Measurements from ENCODE around the gene MCF2L. TPM values are rescaled to one million over a fixed set of nuclear protein-coding genes. Genes with fewer than 3 reads are reported as not detected.
A peak's percentile ranks its signal among the peaks of the same experiment; 100 is the strongest.
"Not testable (repeated sequence)": the region's sequence is repeated elsewhere in the genome, so short reads cannot be mapped to it uniquely, and the experiment has no call there.

The MCF2L gene
- total RNA-seq, 2 donors from 2014 or later, result 48.0 to 49.9 TPM

- Mint-ChIP-seq H3K36me3 (ENCODE audit: low read depth) (peaks cover 12% of the 10 kb centered on the region), H3K27me3 (ENCODE audit: insufficient read depth) (peaks cover 31% of the 10 kb centered on the region)
- H3K27ac Mint-ChIP-seq; H3K4me1 Mint-ChIP-seq; H3K9ac ChIP-seq (ENCODE audit: extremely low read depth, low read length, poor library complexity, severe bottlenecking); H3K36me3 ChIP-seq (ENCODE audit: control insufficient read depth, insufficient read depth, low read length); H3K4me3 Mint-ChIP-seq; H3K4me1 ChIP-seq (ENCODE audit: control insufficient read depth, insufficient read depth, low read length); H3K9me3 ChIP-seq (ENCODE audit: control insufficient read depth, low read length); H3K27ac ChIP-seq (ENCODE audit: low read depth, low read length); H3K4me3 ChIP-seq (ENCODE audit: low read length); H3K9me3 Mint-ChIP-seq: not testable (repeated sequence)
- peaks cover 45% of the 10 kb centered on the region for H3K27me3 ChIP-seq (ENCODE audit: control insufficient read depth, insufficient read depth, low read length, poor library complexity, severe bottlenecking)
- peak; percentile 7 for DNase-seq
- 82% methylated on average over 1 of the region's 1 CpG; no CpG with 5 or more reads in 1 of the 2 experiments for WGBS, 2 experiments (ENCODE audit: insufficient coverage in 1 of 2, insufficient read length in 1 of 2)
Observed at GRCh38 chr13:113112475-113112874, 143.5 kb downstream of the MCF2L start.

- 83 to 89% methylated on average over 8 to 9 of the region's 9 CpGs for WGBS, 2 experiments (ENCODE audit: insufficient coverage in 1 of 2, insufficient read length in 1 of 2)
- H3K36me3 Mint-ChIP-seq (ENCODE audit: low read depth), result peaks cover 12% of the 10 kb centered on the region
- Histone ChIP-seq H3K27ac (ENCODE audit: low read depth, low read length) (no peak overlapping the region), H3K9ac (ENCODE audit: extremely low read depth, low read length, poor library complexity, severe bottlenecking) (no peak overlapping the region), H3K36me3 (ENCODE audit: control insufficient read depth, insufficient read depth, low read length) (no peaks in the 10 kb centered on the region), H3K4me1 (ENCODE audit: control insufficient read depth, insufficient read depth, low read length) (no peaks in the 10 kb centered on the region), H3K4me3 (ENCODE audit: low read length) (no peak overlapping the region), H3K9me3 (ENCODE audit: control insufficient read depth, low read length) (no peaks in the 10 kb centered on the region), H3K27me3 (ENCODE audit: control insufficient read depth, insufficient read depth, low read length, poor library complexity, severe bottlenecking) (peaks cover 45% of the 10 kb centered on the region)
- peak; percentile 26 for DNase-seq
- no peak overlapping the region for H3K4me3 Mint-ChIP-seq
- H3K9me3 Mint-ChIP-seq, result peaks cover 8% of the 10 kb centered on the region
- H3K4me1 Mint-ChIP-seq, result peaks cover 2% of the 10 kb centered on the region
- peaks cover 31% of the 10 kb centered on the region for H3K27me3 Mint-ChIP-seq (ENCODE audit: insufficient read depth)
- TF ChIP-seq CTCF (conservative IDR thresholded peaks at IDR 0.05), result no peak
- no peak overlapping the region for H3K27ac Mint-ChIP-seq
Observed at GRCh38 chr13:113112893-113113845, 144.2 kb downstream of the MCF2L start.

GRCh38 chr13:113113846-113114271 is 144.8 kb downstream of the MCF2L start:
- Histone ChIP-seq H3K9me3 (ENCODE audit: control insufficient read depth, low read length) (no peaks in the 10 kb centered on the region), H3K4me1 (ENCODE audit: control insufficient read depth, insufficient read depth, low read length) (no peaks in the 10 kb centered on the region), H3K36me3 (ENCODE audit: control insufficient read depth, insufficient read depth, low read length) (no peaks in the 10 kb centered on the region), H3K27ac (ENCODE audit: low read depth, low read length) (no peak overlapping the region), H3K27me3 (ENCODE audit: control insufficient read depth, insufficient read depth, low read length, poor library complexity, severe bottlenecking) (peaks cover 45% of the 10 kb centered on the region), H3K9ac (ENCODE audit: extremely low read depth, low read length, poor library complexity, severe bottlenecking) (no peak overlapping the region), H3K4me3 (ENCODE audit: low read length) (no peak overlapping the region)
- peaks cover 31% of the 10 kb centered on the region for H3K27me3 Mint-ChIP-seq (ENCODE audit: insufficient read depth)
- H3K4me3 Mint-ChIP-seq, result no peak overlapping the region
- peaks cover 2% of the 10 kb centered on the region for H3K4me1 Mint-ChIP-seq
- TF ChIP-seq CTCF (conservative IDR thresholded peaks at IDR 0.05), result no peak
- peaks cover 12% of the 10 kb centered on the region for H3K36me3 Mint-ChIP-seq (ENCODE audit: low read depth)
- DNase-seq, result peak; percentile 18
- peaks cover 8% of the 10 kb centered on the region for H3K9me3 Mint-ChIP-seq
- H3K27ac Mint-ChIP-seq, result no peak overlapping the region
- WGBS, 2 experiments (ENCODE audit: insufficient coverage in 1 of 2, insufficient read length in 1 of 2), result 92% methylated on average over 8 of the region's 8 CpGs; no CpG with 5 or more reads in 1 of the 2 experiments
